Stimulated activated CD8-positive, alpha-beta memory T cell treated with anti-CD3 and anti-CD28 coated beads, Interleukin-12 subunit alpha, Interleukin-12 subunit beta, amount 100 ng/mL, for 4 hours (primary cell): ENCODE results near the gene RNF26.

ENCODE experiments used
- DNase-seq: peaks from one replicate; pipeline ENCODE4 v3.0.0-alpha.2; 2020; ENCODE audit warnings: low read depth

The RNF26 gene

GRCh38 chr11:119336744-119337469 lies 2.6 kb downstream of the RNF26 start:
- no peak for DNase-seq

DNA sequence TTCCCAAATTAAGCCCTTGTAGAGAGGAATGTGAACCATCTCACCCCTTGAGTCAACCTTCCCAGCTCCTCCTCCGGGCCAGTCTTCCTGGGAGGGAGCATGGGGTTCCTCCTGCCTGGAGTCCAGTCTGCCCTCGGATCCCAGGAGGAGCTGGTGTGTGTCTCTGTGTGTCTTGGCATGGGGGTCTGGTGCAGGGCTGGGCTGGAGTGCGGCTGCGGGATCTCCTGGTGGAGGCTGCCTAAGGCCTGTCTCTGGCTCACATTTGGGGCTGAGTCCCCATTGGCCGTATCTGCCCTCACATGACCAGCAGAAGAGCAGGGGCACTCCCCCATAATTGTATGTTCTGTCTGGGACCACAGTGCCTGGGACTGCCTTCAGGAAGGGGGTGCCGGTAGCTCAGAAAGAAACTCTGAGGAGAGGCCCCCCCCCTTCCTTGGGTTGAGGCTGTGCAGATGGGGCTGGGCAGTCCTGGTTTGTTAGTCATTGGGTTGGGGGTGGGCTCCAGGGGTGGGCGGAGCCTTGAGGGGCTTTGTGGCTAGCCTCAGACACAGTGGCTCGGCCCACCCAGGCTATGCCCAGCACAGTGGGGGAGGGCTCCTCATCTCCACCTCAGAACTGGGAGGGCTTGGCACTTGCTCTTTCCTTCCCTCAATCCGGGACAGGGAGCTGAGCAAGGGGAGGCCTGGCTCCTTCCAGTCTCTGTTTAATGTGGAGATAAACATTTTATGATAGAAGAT lies 3.4 kb downstream of the RNF26 start:
- DNase-seq, result no peak

DNA sequence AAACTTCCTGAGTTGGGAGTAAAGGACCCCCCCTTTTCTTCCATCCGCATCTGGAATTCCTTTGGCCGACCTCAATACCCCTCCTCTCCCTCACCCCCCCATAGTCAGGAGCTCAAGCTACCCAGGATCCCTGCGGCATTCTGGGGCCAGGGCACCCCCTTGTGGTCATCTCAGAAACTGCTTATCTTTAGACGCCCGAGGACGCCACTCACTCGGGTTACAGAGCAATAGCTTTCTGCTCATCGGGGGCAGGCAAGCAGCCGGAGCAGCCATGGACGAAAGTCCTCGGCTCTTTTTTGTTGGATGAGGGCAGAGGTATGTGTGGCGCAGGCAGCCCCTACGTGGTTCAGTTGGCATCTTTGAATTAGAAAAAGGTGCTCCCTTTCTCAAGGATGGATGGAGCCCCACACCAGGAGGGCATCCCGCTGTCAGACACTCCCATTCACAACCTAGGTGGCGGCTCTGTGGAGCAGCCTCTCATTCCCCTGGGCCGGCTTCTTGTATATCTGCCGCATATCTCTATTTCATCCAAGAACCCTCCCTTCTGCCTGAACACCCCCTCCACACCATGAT lies 4.1 kb downstream of the RNF26 start:
- no peak for DNase-seq

DNA sequence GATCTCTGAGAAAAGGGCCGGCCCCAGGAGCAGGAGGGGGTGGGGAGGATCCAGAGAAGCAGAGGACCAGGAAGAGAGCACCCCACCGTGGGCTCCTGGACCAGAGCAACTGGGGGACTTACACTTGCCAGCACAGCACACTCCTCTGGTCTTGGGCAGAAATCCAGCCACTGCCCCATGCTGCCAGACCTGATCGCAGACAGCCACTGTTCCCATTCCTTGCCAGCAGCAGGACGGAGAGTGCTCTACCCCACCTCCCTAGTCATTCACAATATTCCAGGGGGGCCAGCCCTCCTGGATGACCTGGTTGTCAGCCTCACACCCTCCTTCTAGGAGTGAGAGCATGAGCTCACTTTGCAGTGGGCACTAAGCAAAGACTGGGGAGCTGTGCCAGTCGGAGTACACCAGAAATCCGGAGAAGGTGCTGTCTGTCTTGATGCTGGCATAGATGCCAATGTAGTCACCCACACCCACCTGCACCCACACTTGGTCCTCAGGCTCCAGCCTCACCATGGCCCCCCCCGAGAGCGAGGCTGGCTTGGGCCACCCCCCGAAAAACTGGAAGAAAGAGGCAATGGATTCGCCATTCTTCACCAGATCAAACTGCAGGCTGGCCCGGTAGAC lies 4.8 kb downstream of the RNF26 start:
- DNase-seq, result no peak

DNA sequence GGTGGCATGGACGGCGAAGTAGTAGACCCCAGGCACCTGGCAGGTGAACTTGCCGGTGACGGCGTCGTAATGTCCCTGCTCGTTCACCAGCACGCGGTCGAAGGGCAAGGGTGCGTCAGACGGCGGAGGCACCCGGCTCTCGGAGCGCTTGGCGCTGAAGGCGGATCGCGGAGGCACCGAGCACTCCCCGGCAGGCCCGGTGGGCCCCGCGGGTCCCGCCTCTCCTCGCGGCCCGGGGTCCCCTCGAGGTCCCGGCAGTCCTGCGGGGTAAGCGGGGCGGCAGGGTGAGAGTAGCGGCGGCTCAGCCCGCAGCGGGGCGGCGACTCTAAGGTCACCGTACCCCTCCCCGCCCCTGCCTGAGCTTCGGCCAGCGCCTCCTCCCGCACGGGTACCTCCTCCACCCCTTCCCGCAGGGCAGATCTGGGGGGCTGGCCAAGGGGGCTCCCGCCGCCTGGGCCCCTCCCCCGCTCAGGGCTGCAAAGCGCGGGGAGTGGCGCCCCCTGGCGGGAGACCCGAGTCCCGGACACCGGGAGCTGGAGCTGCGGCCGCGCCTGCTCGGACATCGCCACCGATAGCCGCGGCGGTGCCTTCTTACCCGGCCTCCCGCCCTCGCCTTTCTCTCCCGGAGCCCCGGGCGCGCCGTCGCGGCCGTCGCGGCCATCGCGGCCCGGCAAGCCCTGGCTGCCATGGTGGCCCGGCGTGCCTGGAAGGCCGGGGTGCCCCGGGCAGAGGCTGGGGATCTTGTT lies 5.4 kb downstream of the RNF26 start:
- DNase-seq, result no peak

GRCh38 chr11:119340335-119341221 lies 6.3 kb downstream of the RNF26 start, which contains the start of gene C1QTNF5:
Gene C1QTNF5 (minus strand): TSS chr11:119340883. CDS start chr11:119340397, 486 bp downstream.
- no peak for DNase-seq

DNA sequence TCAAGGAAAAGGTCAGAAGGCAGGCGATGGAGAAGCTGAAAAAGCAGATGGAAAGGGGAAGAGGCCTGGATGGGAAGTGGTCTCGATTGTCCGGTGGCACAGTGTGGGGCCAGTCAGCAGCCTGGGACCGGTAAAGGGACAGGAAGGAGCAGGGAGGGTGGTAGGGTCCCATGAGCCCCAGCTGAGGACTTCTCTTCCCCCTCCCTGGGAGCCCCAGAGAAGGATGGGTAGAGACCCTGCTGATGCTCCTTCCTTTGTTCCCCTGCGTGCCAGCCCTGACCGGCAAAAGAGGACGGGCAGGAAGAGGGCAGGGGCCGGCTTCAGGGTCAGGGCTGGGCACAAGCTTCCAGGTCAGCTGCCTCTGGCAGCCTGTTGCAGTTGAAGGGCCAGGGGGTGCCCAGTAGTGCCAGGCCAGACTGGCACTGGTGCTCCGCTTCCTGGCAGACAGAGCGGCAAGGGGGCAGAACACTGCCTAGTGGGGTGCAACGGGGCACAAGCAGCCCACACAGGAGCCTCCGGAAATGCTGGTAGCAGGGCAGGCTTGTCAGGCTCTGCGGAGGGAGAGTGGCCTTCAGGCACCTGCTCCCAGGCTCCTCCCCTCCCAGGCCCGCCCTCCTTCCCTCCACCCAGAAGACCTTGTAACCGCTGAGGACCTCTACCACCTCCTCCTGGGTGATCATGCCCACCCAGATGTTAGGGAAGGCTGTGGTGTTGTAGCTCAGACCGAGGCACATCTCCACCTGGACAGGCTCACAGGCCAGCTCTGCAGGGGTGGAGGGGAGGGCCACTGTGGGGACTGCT lies 7.1 kb downstream of the RNF26 start:
- DNase-seq, result no peak

DNA sequence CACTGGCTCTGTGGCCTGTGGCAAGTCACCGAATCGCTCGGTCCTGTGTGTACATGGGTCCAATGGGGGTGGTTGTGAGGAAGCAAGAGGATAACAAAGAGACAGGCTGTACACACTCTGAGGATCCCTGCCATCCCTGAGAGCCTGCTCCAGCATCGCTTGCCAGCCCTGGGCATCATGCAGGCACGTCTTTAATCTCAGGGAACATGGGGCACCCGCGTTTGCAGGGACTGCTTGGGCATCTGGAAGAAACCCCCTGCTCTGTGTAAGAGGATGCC lies 7.6 kb downstream of the RNF26 start:
- DNase-seq, result no peak

- DNase-seq, result no peak
Observed at GRCh38 chr11:119342362-119343130, 8.2 kb downstream of the RNF26 start.

DNA sequence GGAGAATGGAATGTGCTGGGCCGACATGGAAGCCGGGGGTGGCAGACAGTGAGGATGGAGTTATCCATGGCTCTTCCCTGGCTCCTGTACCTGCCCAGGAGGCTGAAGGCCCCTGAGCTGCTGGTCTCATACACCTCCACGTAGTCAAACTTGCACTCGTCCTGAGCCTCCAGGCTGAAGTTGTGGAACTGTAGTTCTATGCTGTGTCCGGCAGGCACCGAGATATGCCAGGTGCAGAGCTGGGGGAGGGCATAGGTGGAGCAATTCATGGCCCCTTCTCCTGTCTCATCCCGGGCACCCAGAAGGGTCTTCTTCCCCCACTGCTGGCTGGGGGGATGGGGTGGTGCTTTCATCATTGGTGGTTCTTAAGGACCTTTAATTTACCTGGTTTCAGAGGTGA lies 9.4 kb downstream of the RNF26 start:
- DNase-seq, result no peak

DNA sequence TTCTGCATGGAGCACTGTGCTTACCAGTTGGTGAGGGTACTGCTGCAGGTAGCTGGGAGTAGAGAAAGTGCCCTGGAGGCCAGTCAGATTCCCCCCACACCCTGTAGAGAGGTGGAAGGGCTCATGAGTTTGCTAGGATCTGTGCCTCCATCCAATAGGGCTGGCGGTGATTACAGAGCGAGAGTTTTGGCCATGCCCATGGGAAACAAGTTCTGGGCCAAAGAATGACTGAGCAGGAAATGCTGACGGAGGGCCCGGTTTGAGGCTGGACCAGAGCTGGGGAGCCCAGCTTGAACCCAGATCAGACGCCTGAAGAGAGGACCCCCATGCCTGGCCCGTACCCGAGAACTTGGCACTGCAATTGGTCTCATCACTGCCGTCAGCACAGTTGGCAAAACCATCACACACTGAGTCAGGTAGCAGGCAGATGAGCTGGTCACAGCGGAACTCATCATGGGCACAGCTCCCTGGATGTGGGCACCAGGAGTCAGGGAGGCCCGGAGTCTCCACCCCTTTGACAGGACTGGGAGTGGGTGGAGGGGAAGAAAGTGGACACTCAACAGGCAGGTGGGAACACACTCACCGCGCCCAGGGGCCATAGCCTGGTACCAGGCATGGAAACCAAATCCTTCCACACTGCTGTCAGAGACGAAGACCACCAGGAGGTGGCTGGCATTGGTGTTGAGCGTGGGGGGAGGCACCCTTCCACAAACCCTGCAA lies 10.1 kb downstream of the RNF26 start:
- no peak for DNase-seq

- DNase-seq, result no peak
Observed at GRCh38 chr11:119345685-119346084, 11.4 kb downstream of the RNF26 start.

DNA sequence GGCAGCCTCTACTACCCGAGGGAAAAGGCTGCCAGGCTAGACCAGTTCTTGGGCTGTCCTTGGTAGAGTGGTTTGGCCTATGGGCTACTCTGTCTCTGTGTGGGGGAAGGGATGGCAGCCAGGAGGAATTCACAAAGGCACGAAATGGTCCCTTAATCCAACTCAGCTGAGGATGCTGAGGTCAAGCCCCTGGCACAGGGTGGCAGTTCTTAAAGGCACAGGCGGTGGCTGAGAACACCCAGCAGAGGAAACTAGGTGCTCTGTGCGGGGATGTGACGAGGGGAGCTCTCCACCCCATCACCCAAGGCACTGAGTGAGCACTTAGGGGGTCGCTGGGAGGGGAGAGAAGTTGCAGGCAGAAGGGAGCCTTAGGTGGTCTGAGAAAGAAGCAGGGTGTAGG lies 12.3 kb downstream of the RNF26 start, which contains the start of gene MFRP:
TSS of gene MFRP (minus strand) at position 101 of the 400 bp plus-strand sequence. CDS start 192 bp downstream, outside the sequence.
- DNase-seq, result no peak

- DNase-seq, result no peak
Observed at GRCh38 chr11:119347242-119347641, 12.9 kb downstream of the RNF26 start.

DNA sequence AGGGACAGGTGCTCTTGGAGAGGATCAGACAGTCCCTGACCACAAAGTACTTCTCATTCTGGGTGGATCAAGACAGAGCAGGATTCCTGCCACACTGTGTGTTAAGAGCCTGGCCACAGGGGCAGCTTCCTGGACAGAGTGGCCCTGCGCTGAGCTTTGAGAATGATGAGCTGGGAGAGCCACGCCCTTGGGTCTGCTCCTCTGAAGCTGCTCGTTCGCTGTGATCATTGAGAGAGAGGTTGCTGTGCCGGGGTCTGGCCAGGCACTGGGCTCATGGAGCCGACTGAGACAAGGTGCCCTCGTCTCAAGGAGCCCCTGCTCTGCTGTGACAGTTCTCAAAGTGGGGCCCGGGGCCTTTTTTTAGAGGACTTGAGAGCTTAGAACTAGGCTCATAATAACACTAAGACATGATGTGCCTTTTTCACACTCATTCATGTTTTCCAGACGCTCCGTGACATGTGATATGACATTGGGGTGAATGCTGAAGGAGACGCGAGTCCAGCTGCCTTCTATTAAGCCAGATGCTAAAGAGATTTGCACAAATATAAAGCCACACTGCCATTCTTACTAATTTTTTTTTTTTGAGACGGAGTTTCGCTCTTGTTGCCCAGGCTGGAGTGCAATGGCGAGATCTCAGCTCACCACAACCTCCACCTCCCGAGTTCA lies 13.7 kb downstream of the RNF26 start:
- DNase-seq, result no peak

DNA sequence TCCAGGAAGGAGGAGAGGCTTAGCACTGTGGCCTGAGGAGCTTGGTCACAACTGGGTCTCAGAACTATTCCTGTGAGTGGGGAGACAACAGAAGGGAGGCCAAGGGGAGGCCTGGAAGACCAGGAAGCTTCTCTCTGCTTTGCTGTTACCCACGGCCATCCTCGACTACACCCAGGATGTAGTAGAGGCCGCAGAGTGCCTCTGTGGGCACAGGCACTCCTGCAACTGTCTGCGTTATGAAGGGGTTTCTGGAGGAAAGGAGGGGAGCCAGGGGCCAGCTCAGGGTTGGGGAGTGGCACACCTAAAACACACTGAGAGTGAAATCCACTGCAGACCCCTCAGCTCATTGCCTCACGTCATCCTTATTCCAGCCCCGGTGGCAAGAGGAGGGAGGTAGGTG lies 16.0 kb downstream of the RNF26 start:
- DNase-seq, result no peak

DNA sequence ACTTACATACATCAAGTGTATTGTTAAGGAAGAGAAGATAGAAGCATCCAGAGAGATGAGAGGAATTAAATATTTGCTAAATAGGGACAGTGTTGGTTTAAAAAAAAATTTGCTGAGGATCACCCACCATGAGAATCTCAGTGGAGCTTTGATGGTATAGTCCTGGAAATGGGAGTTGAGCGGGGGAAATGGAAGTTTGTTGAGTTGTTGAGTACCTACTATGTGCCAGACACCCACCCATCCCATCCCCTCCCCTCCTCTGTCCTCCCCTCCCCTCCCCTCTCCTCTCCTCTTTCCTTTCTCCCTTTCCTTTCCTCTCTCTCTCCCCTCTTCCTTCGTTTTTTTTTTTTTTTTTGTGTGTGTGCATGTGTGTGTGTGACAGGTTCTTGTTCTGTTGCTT lies 16.9 kb downstream of the RNF26 start:
- DNase-seq, result no peak

DNA sequence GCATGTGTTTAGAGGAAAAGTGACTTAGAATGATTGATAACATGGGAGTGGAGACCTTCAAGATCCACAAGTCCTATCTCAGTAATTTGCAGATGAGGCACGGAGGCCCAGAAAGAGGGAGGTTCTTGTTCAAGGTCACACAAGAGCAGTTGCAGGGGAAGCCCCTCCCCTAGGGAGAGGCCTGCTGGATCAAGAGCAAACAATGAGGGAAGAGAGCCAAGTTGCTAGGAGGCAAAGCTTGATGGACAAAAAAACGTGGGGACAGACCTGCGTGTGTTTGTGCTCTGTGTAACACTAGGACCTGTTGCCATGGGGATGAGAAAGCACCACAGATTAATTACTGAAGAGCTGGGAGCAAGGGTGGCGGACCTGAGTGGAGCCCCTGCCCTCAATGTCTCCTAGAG lies 18.5 kb downstream of the RNF26 start:
- no peak for DNase-seq
